ENCODE data around the gene PRR19.

Gene PRR19

DNA sequence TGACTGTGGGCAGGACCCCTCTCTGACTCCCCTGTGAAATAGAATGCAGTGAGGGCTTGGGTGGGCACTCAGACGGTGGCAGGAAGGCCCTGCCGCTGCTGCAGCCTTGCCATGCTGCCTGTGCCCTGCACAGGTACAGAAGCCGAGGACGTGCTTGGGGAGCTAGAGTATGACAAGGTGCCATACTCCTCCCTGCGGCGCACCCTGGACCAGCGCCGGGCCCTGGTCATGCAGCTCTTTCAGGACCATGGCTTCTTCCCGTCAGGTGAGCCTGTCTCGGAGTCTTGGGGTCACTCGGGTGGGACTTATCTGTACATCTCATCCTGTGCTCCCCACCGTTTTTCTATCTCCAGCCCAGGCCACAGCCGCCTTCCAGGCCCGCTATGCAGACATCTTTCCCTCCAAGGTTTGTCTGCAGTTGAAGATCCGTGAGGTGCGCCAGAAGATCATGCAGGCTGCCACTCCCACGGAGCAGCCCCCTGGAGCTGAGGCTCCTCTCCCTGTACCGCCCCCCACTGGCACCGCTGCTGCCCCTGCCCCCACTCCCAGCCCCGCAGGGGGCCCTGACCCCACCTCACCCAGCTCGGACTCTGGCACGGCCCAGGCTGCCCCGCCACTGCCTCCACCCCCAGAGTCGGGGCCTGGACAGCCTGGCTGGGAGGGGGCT lies 7.3 kb upstream of the PRR19 start:
- TF ChIP-seq FOXP2 (optimal IDR thresholded peaks at IDR 0.05; ENCODE audit: borderline replicate concordance, extremely low read depth, extremely low read length, insufficient read depth) (no peak), REST (IDR thresholded peaks at IDR 0.05; ENCODE audit: insufficient read depth in 1 of 2, low read depth in 2 of 2, low read length in 2 of 2) (no peak), POLR2AphosphoS5 (IDR thresholded peaks at IDR 0.05; ENCODE audit: low read depth, low read length) (peak; percentile 39; the same call in 1 of the 2 replicates), SIN3A (IDR thresholded peaks at IDR 0.05; ENCODE audit: borderline replicate concordance, insufficient read depth, low read length) (no peak), TAF1 (IDR thresholded peaks at IDR 0.05; ENCODE audit: borderline replicate concordance, insufficient read depth, low read length) (no peak)

- no peak for TF ChIP-seq SIN3A (IDR thresholded peaks at IDR 0.05; ENCODE audit: borderline replicate concordance, insufficient read depth, low read length)
- no peak for TF ChIP-seq TAF1 (IDR thresholded peaks at IDR 0.05; ENCODE audit: borderline replicate concordance, insufficient read depth, low read length)
- no peak for TF ChIP-seq REST (IDR thresholded peaks at IDR 0.05; ENCODE audit: insufficient read depth in 1 of 2, low read depth in 2 of 2, low read length in 2 of 2)
- no peak for TF ChIP-seq FOXP2 (optimal IDR thresholded peaks at IDR 0.05; ENCODE audit: borderline replicate concordance, extremely low read depth, extremely low read length, insufficient read depth)
- no peak for TF ChIP-seq POLR2AphosphoS5 (IDR thresholded peaks at IDR 0.05; ENCODE audit: low read depth, low read length)
Measured at GRCh38 chr19:42295342-42295741, 6.6 kb upstream of the PRR19 start.

- TF ChIP-seq SIN3A (IDR thresholded peaks at IDR 0.05; ENCODE audit: borderline replicate concordance, insufficient read depth, low read length) = peak; percentile 40; the same call in 1 of the 2 replicates
- TF ChIP-seq POLR2AphosphoS5 (IDR thresholded peaks at IDR 0.05; ENCODE audit: low read depth, low read length) = peak; percentile 49; the same call in 1 of the 2 replicates
- TF ChIP-seq REST (IDR thresholded peaks at IDR 0.05; ENCODE audit: insufficient read depth in 1 of 2, low read depth in 2 of 2, low read length in 2 of 2) = peak in 1 of 2 experiments; percentile 38; a peak in 2 of 4 replicates
- TF ChIP-seq TAF1 (IDR thresholded peaks at IDR 0.05; ENCODE audit: borderline replicate concordance, insufficient read depth, low read length) = no peak; the same call in 1 of the 2 replicates
- peak; percentile 67 for TF ChIP-seq FOXP2 (optimal IDR thresholded peaks at IDR 0.05; ENCODE audit: borderline replicate concordance, extremely low read depth, extremely low read length, insufficient read depth)
Measured at GRCh38 chr19:42295831-42296525, 6.0 kb upstream of the PRR19 start.

GRCh38 chr19:42297039-42297438 lies 4.9 kb upstream of the PRR19 start:
- TF ChIP-seq POLR2AphosphoS5 (IDR thresholded peaks at IDR 0.05; ENCODE audit: low read depth, low read length) (peak; percentile 13; the same call in 1 of the 2 replicates), TAF1 (IDR thresholded peaks at IDR 0.05; ENCODE audit: borderline replicate concordance, insufficient read depth, low read length) (no peak), SIN3A (IDR thresholded peaks at IDR 0.05; ENCODE audit: borderline replicate concordance, insufficient read depth, low read length) (no peak)

DNA sequence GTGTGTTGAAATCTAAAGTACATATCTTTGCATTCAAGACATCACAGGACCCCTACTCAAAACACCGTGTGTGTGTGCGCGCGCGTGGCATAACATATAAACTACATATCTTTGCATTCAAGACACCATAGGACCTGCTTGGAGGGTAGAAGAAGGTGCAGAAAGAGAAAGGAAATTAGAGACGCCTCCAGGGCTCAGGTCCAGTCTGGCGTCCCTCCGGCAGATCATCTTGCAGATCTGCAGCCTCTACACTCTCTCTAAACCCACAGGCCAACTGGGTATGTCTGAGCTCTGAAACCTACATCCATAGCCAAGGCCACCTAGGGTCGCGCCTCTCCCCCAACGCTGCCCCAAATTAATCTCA lies 1.2 kb downstream of the PRR19 start:
- TF ChIP-seq REST (IDR thresholded peaks at IDR 0.05; ENCODE audit: insufficient read depth in 1 of 2, low read depth in 2 of 2, low read length in 2 of 2) = no peak
- 0 out of 2 replicates have a peak, but pooled peaks have one; percentile 15 for TF ChIP-seq SIN3A (IDR thresholded peaks at IDR 0.05; ENCODE audit: borderline replicate concordance, insufficient read depth, low read length)
